ENCODE data around the gene DOCK8.

DNA sequence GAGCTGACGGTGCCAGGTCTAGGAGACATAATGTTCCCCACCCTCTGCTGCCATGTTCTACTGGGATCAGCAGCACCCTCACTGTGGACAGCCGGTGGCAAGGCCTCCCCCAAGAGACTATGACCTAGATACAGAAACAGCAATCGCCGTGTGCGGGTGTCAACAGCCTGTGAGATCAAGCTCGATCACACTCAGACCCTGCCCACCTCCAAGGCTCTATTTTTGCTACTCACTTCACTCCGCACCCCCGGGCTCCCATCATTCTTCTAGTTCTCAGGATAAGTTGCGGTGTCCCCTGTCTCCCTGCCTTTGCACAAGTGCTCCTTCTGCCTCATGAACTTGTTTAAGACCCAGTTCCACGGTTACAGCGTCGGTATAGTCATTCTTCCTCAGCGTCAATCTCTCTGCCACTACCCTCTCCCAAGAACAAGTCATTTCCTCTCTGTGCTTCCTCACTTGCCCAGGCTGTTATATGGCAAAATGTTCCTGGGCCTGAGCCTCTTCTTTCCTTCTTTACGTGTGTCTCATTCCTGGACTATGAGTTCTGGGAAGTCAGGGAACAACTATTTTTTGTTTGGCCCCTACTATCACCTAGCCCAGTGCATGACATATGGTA lies 5.4 kb upstream of the DOCK8 start:
- TF ChIP-seq JUNB (IDR thresholded peaks at IDR 0.05; ENCODE audit: unreplicated experiment) = no peak
- TF ChIP-seq, protein P1, sequence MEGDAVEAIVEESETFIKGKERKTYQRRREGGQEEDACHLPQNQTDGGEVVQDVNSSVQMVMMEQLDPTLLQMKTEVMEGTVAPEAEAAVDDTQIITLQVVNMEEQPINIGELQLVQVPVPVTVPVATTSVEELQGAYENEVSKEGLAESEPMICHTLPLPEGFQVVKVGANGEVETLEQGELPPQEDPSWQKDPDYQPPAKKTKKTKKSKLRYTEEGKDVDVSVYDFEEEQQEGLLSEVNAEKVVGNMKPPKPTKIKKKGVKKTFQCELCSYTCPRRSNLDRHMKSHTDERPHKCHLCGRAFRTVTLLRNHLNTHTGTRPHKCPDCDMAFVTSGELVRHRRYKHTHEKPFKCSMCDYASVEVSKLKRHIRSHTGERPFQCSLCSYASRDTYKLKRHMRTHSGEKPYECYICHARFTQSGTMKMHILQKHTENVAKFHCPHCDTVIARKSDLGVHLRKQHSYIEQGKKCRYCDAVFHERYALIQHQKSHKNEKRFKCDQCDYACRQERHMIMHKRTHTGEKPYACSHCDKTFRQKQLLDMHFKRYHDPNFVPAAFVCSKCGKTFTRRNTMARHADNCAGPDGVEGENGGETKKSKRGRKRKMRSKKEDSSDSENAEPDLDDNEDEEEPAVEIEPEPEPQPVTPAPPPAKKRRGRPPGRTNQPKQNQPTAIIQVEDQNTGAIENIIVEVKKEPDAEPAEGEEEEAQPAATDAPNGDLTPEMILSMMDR (conservative IDR thresholded peaks at IDR 0.05; ENCODE audit: low read depth in 2 of 2) = no peak
- no peak for TF ChIP-seq EZH2 (IDR thresholded peaks at IDR 0.05; ENCODE audit: low read depth, unreplicated experiment)
- TF ChIP-seq EZH2phosphoT487 (IDR thresholded peaks at IDR 0.05; ENCODE audit: unreplicated experiment) = no peak
- no peak for TF ChIP-seq POLR2AphosphoS5 (IDR thresholded peaks at IDR 0.05; ENCODE audit: low read depth)
- no peak for TF ChIP-seq CREB1 (CRISPR knock-in tag; IDR thresholded peaks at IDR 0.05; ENCODE audit: low read depth)
- TF ChIP-seq, protein P2, sequence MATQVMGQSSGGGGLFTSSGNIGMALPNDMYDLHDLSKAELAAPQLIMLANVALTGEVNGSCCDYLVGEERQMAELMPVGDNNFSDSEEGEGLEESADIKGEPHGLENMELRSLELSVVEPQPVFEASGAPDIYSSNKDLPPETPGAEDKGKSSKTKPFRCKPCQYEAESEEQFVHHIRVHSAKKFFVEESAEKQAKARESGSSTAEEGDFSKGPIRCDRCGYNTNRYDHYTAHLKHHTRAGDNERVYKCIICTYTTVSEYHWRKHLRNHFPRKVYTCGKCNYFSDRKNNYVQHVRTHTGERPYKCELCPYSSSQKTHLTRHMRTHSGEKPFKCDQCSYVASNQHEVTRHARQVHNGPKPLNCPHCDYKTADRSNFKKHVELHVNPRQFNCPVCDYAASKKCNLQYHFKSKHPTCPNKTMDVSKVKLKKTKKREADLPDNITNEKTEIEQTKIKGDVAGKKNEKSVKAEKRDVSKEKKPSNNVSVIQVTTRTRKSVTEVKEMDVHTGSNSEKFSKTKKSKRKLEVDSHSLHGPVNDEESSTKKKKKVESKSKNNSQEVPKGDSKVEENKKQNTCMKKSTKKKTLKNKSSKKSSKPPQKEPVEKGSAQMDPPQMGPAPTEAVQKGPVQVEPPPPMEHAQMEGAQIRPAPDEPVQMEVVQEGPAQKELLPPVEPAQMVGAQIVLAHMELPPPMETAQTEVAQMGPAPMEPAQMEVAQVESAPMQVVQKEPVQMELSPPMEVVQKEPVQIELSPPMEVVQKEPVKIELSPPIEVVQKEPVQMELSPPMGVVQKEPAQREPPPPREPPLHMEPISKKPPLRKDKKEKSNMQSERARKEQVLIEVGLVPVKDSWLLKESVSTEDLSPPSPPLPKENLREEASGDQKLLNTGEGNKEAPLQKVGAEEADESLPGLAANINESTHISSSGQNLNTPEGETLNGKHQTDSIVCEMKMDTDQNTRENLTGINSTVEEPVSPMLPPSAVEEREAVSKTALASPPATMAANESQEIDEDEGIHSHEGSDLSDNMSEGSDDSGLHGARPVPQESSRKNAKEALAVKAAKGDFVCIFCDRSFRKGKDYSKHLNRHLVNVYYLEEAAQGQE (IDR thresholded peaks at IDR 0.05; ENCODE audit: unreplicated experiment) = no peak
- no peak for TF ChIP-seq ZNF114 (CRISPR knock-in tag; IDR thresholded peaks at IDR 0.05)
- no peak for TF ChIP-seq ZNF462 (CRISPR knock-in tag; IDR thresholded peaks at IDR 0.05)
- TF ChIP-seq NANOG (IDR thresholded peaks at IDR 0.05; ENCODE audit: borderline replicate concordance) = no peak
- TF ChIP-seq STAT1 (IDR thresholded peaks at IDR 0.05; ENCODE audit: unreplicated experiment) = no peak
- no peak for TF ChIP-seq ZNF331 (CRISPR knock-in tag; IDR thresholded peaks at IDR 0.05; ENCODE audit: low read depth)
- TF ChIP-seq, protein P3, sequence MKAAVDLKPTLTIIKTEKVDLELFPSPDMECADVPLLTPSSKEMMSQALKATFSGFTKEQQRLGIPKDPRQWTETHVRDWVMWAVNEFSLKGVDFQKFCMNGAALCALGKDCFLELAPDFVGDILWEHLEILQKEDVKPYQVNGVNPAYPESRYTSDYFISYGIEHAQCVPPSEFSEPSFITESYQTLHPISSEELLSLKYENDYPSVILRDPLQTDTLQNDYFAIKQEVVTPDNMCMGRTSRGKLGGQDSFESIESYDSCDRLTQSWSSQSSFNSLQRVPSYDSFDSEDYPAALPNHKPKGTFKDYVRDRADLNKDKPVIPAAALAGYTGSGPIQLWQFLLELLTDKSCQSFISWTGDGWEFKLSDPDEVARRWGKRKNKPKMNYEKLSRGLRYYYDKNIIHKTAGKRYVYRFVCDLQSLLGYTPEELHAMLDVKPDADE (IDR thresholded peaks at IDR 0.05) = no peak

Measured in GM23338 (cell line).